ENCODE results near the gene MOCOS. TPM values are rescaled to one million over a fixed set of nuclear protein-coding genes. Genes with fewer than 3 reads are reported as not detected.
A peak's percentile ranks its signal among the peaks of the same experiment; 100 is the strongest.
"Not testable (repeated sequence)": the region's sequence is repeated elsewhere in the genome, so short reads cannot be mapped to it uniquely, and the experiment has no call there.

Gene MOCOS
- polyA plus RNA-seq, 1 donor (not counting 4 experiments of a cell fraction or from before 2014, with no cell fraction given) = 2.8 TPM

DNA sequence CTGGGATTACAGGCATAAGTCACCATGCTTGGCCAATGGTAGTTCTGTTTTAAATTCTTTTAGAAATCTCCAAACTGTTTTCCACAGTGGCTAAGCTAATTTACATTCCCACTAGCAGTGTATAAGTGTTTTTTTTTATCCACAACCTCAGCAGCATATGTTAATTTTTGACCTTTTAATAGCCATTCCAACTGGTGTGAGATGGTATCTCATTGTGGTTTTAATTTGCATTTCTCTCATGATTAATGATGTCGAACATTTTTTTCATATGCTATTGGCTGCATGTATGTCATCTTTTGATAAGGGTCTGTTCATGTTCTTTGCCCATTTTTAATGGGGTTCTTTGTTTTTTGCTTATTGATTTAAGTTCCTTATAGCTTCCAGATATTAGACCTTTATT is 20.0 kb downstream of the MOCOS start:
- Histone ChIP-seq H3K36me3 (ENCODE audit: control insufficient read depth in 2 of 2, extremely low read depth in 1 of 2, insufficient read depth in 2 of 2, low read length in 2 of 2) (no peaks in the 10 kb centered on the region), H3K4me1 (ENCODE audit: control insufficient read depth, extremely low read depth, insufficient read depth, low read length) (peaks cover 10% of the 10 kb centered on the region), H3K27ac (ENCODE audit: control insufficient read depth, insufficient read depth, low read length) (no peak overlapping the region), H3K9me1 (ENCODE audit: control insufficient read depth, extremely low read depth, insufficient read depth, low read length) (no peaks in the 10 kb centered on the region), H3K27me3 (ENCODE audit: control insufficient read depth, extremely low read depth, insufficient read depth, low read length) (no peaks in the 10 kb centered on the region), H3K9ac (ENCODE audit: control insufficient read depth, extremely low read depth, insufficient read depth, low read length) (no peak overlapping the region), H4K20me1 (ENCODE audit: control insufficient read depth, extremely low read depth, insufficient read depth, low read length) (no peaks in the 10 kb centered on the region), H3K9me3 (ENCODE audit: control insufficient read depth, low read depth, low read length) (no peaks in the 10 kb centered on the region), H2AFZ (ENCODE audit: control insufficient read depth, low read length) (no peak overlapping the region), H3K4me3 (ENCODE audit: control insufficient read depth in 2 of 3, extremely low read depth in 1 of 3, insufficient read depth in 2 of 3, low read depth in 1 of 3, low read length in 3 of 3) (no peak overlapping the region), H3K4me2 (ENCODE audit: control insufficient read depth, extremely low read depth, insufficient read depth, low read depth, low read length) (no peak overlapping the region), H3K79me2 (ENCODE audit: control insufficient read depth, insufficient read depth, low read length) (no peaks in the 10 kb centered on the region)
- TF ChIP-seq EZH2 (IDR thresholded peaks at IDR 0.05; ENCODE audit: low read length) = no peak
- TF ChIP-seq, protein P1, sequence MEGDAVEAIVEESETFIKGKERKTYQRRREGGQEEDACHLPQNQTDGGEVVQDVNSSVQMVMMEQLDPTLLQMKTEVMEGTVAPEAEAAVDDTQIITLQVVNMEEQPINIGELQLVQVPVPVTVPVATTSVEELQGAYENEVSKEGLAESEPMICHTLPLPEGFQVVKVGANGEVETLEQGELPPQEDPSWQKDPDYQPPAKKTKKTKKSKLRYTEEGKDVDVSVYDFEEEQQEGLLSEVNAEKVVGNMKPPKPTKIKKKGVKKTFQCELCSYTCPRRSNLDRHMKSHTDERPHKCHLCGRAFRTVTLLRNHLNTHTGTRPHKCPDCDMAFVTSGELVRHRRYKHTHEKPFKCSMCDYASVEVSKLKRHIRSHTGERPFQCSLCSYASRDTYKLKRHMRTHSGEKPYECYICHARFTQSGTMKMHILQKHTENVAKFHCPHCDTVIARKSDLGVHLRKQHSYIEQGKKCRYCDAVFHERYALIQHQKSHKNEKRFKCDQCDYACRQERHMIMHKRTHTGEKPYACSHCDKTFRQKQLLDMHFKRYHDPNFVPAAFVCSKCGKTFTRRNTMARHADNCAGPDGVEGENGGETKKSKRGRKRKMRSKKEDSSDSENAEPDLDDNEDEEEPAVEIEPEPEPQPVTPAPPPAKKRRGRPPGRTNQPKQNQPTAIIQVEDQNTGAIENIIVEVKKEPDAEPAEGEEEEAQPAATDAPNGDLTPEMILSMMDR (optimal IDR thresholded peaks at IDR 0.05 in 1 of 3, IDR thresholded peaks at IDR 0.05 in 1 of 3, conservative IDR thresholded peaks at IDR 0.05 in 1 of 3; ENCODE audit: extremely low read depth in 1 of 3, insufficient read depth in 2 of 3, low read length in 3 of 3) = no peak
- no peak for FAIRE-seq
- no peak for DNase-seq (ENCODE audit: low read depth, low spot score)
- dilution Hi-C loops (cut with MboI; ENCODE audit: extremely low pct_ligation_motif_present, low sequenced_read_pairs) = no loop called here

DNA sequence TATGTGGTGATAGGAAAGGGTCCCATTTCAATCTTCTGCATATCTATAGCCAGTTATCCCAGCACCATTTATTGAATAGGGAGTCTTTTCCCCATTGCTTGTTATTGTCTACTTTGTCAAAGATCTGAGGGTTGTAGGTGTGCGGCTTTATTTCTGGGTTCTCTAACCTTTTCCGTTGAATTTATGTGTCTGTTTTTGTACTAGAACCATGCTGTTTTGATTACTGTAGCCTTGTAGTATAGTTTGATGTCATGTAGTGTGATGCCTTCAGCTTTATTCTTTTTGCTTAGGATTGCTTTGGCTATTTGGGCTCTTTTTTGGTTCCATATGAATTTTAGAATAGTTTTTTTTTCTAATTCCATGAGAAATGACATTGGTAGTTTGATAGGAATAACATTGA is 20.7 kb downstream of the MOCOS start:
- FAIRE-seq; DNase-seq (ENCODE audit: low read depth, low spot score); H2AFZ ChIP-seq (ENCODE audit: control insufficient read depth, low read length); H3K4me3 ChIP-seq (ENCODE audit: control insufficient read depth in 2 of 3, extremely low read depth in 1 of 3, insufficient read depth in 2 of 3, low read depth in 1 of 3, low read length in 3 of 3); H3K9ac ChIP-seq (ENCODE audit: control insufficient read depth, extremely low read depth, insufficient read depth, low read length); H3K79me2 ChIP-seq (ENCODE audit: control insufficient read depth, insufficient read depth, low read length); H3K27me3 ChIP-seq (ENCODE audit: control insufficient read depth, extremely low read depth, insufficient read depth, low read length); H4K20me1 ChIP-seq (ENCODE audit: control insufficient read depth, extremely low read depth, insufficient read depth, low read length); H3K9me3 ChIP-seq (ENCODE audit: control insufficient read depth, low read depth, low read length); H3K27ac ChIP-seq (ENCODE audit: control insufficient read depth, insufficient read depth, low read length); H3K9me1 ChIP-seq (ENCODE audit: control insufficient read depth, extremely low read depth, insufficient read depth, low read length); dilution Hi-C loops (cut with MboI; ENCODE audit: extremely low pct_ligation_motif_present, low sequenced_read_pairs); H3K4me2 ChIP-seq (ENCODE audit: control insufficient read depth, extremely low read depth, insufficient read depth, low read depth, low read length); H3K36me3 ChIP-seq (ENCODE audit: control insufficient read depth in 2 of 2, extremely low read depth in 1 of 2, insufficient read depth in 2 of 2, low read length in 2 of 2): not testable (repeated sequence)
- H3K4me1 ChIP-seq (ENCODE audit: control insufficient read depth, extremely low read depth, insufficient read depth, low read length) = peaks cover 10% of the 10 kb centered on the region

DNA sequence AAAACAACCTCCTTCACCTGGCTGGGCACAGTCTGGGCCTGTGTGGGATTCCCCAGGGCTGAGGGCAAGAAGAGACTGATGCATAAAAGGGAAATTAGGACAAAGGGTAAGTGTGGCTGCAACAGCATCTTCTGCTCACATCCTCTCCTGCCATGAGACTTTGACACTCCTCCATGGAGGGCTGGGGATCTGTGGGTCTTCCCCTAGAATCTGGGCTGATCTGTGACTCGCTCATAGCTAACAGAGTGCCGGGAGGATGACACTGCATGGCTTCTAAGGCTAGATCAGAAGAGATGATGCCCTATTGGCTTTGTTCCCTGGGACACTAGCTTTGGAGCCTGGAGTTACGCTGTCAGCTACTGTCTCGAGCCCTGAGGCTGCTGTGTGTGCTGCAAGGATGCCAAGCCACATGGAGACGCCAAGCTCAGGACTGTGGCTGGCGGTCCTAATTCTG is 24.3 kb downstream of the MOCOS start:
- no peaks in the 10 kb centered on the region for H4K20me1 ChIP-seq (ENCODE audit: control insufficient read depth, extremely low read depth, insufficient read depth, low read length)
- peak overlapping the region; percentile 16 for H3K9ac ChIP-seq (ENCODE audit: control insufficient read depth, extremely low read depth, insufficient read depth, low read length)
- H3K4me3 ChIP-seq (ENCODE audit: control insufficient read depth in 2 of 3, extremely low read depth in 1 of 3, insufficient read depth in 2 of 3, low read depth in 1 of 3, low read length in 3 of 3) = no peak overlapping the region
- peak overlapping the region; percentile 58 for H3K4me2 ChIP-seq (ENCODE audit: control insufficient read depth, extremely low read depth, insufficient read depth, low read depth, low read length)
- H3K79me2 ChIP-seq (ENCODE audit: control insufficient read depth, insufficient read depth, low read length) = no peaks in the 10 kb centered on the region
- no peaks in the 10 kb centered on the region for H3K9me1 ChIP-seq (ENCODE audit: control insufficient read depth, extremely low read depth, insufficient read depth, low read length)
- no peaks in the 10 kb centered on the region for H3K36me3 ChIP-seq (ENCODE audit: control insufficient read depth in 2 of 2, extremely low read depth in 1 of 2, insufficient read depth in 2 of 2, low read length in 2 of 2)
- TF ChIP-seq EZH2 (IDR thresholded peaks at IDR 0.05; ENCODE audit: low read length) = no peak
- TF ChIP-seq, protein P1 (optimal IDR thresholded peaks at IDR 0.05 in 1 of 3, IDR thresholded peaks at IDR 0.05 in 1 of 3, conservative IDR thresholded peaks at IDR 0.05 in 1 of 3; ENCODE audit: extremely low read depth in 1 of 3, insufficient read depth in 2 of 3, low read length in 3 of 3) = no peak
- peak overlapping the region; percentile 54 for H3K27ac ChIP-seq (ENCODE audit: control insufficient read depth, insufficient read depth, low read length)
- no peaks in the 10 kb centered on the region for H3K9me3 ChIP-seq (ENCODE audit: control insufficient read depth, low read depth, low read length)
- DNase-seq (ENCODE audit: low read depth, low spot score) (no peak), FAIRE-seq (peak; percentile 68)
- dilution Hi-C loops (cut with MboI; ENCODE audit: extremely low pct_ligation_motif_present, low sequenced_read_pairs) = no loop called here
- H2AFZ ChIP-seq (ENCODE audit: control insufficient read depth, low read length) = no peak overlapping the region
- H3K27me3 ChIP-seq (ENCODE audit: control insufficient read depth, extremely low read depth, insufficient read depth, low read length) = no peaks in the 10 kb centered on the region
- H3K4me1 ChIP-seq (ENCODE audit: control insufficient read depth, extremely low read depth, insufficient read depth, low read length) = peaks cover 10% of the 10 kb centered on the region

Data from keratinocyte (primary cell).